HCT116 (cell line): ENCODE measurements around the gene PDCL2. TPM values are rescaled to one million over a fixed set of nuclear protein-coding genes. Genes with fewer than 3 reads are reported as not detected.

Source experiments
- ATAC-seq: fragments of 200-7000 bp; cut with Tn5 transposase; 2 replicates; pipeline ENCODE4 v1.9.1; 2020; ENCODE audit warnings: mild to moderate bottlenecking, moderate library complexity
- BruUV-seq: library from RNA; stranded (reverse); fragments of 400-500 nt; replicated peaks from 2 replicates; lab custom pipeline; 2021; lab: Mats Ljungman, UMichigan
- CTCF ChIA-PET: fragments of 300-600 bp; sonication (Branson Sonifier 250); formaldehyde crosslinking; loops from one replicate; lab custom pipeline; 2021; ENCODE audit warnings: antibody characterized with exemption; lab: Charles Lee
- POLR2A ChIA-PET: fragments of 300-600, 350-600 bp; sonication (Branson Sonifier 250); formaldehyde crosslinking; loops from one replicate; lab custom pipeline; 2021; ENCODE audit warnings: antibody characterized with exemption; lab: Charles Lee
- RAD21 ChIA-PET, 2 experiments: fragments of 300-600 bp; sonication (Branson Sonifier 250); formaldehyde crosslinking; loops; one replicate each; lab custom pipeline; 2023; ENCODE audit warnings: low total read pairs in 2 of 2; ENCODE audit not compliant: uncharacterized antibody in 2 of 2, unreplicated experiment in 2 of 2, low non-redundant PET in 1 of 2; lab: Charles Lee
- DNase-seq: peaks from one replicate; pipeline ENCODE4 v3.0.0-alpha.2; 2010; ENCODE audit warnings: low read depth, low spot score
- H2AFZ ChIP-seq: fragments of 200-600 bp; shearing (Covaris generic), sonication (generic); 2 replicates; pipeline ENCODE4 v1.6.1; 2017; ENCODE audit warnings: low read depth, mixed run types, mixed read lengths, antibody characterized with exemption, low read length; ENCODE audit not compliant: poor library complexity, severe bottlenecking
- H3K27ac ChIP-seq: 2 replicates; pipeline ENCODE4 v1.5.1; 2012; ENCODE audit warnings: low read depth, low read length
- H3K27me3 ChIP-seq: fragments of 200-600 bp; sonication (generic); 2 replicates; pipeline ENCODE4 v1.6.1; 2016; ENCODE audit warnings: mixed run types, low read length, mixed read lengths; ENCODE audit not compliant: insufficient read depth
- H3K36me3 ChIP-seq, 2 experiments: fragments of 200-500 bp in 1 of 2; fragments of 200-600 bp in 1 of 2; sonication (Bioruptor generic) in 1 of 2; sonication (generic) in 1 of 2; 2 replicates each; pipeline versions ENCODE4 v1.5.1 to v1.6.1; 2014 to 2016; ENCODE audit warnings: low read length in 2 of 2, inconsistent platforms in 1 of 2, mixed read lengths in 1 of 2, mixed run types in 1 of 2; ENCODE audit not compliant: insufficient read depth in 2 of 2, control insufficient read depth in 1 of 2
- H3K4me1 ChIP-seq, 2 experiments: fragments of 200-600 bp in 1 of 2; sonication (generic) in 1 of 2; 2 replicates each; pipeline versions ENCODE4 v1.5.1 to v1.6.1; 2012 to 2017; ENCODE audit warnings: low read length in 2 of 2, inconsistent platforms in 1 of 2, mild to moderate bottlenecking in 1 of 2, mixed read lengths in 1 of 2, mixed run types in 1 of 2, moderate library complexity in 1 of 2; ENCODE audit not compliant: insufficient read depth in 2 of 2, control insufficient read depth in 1 of 2
- H3K4me2 ChIP-seq: fragments of 200-600 bp; sonication (generic); 2 replicates; pipeline ENCODE4 v1.6.1; 2017; ENCODE audit warnings: mixed run types, low read length, mixed read lengths
- H3K4me3 ChIP-seq, 2 experiments: fragments of 200-600 bp in 1 of 2; sonication (generic) in 1 of 2; replicated peaks in 1 of 2; 2 replicates each; pipeline ENCODE4 v1.5.1; 2011 to 2016; ENCODE audit warnings: low read length in 2 of 2, control low read depth in 1 of 2, low read depth in 1 of 2, mild to moderate bottlenecking in 1 of 2, mixed read lengths in 1 of 2, mixed run types in 1 of 2
- H3K79me2 ChIP-seq: fragments of 200-600 bp; sonication (generic); 2 replicates; pipeline ENCODE4 v1.6.1; 2017; ENCODE audit warnings: mild to moderate bottlenecking, mixed run types, low read length, moderate library complexity, mixed read lengths; ENCODE audit not compliant: insufficient read depth
- H3K9ac ChIP-seq: fragments of 200-600 bp; sonication (generic); 2 replicates; pipeline ENCODE4 v1.6.1; 2016; ENCODE audit warnings: low read length, mixed read lengths
- H3K9me2 ChIP-seq: fragments of 200-600 bp; sonication (generic), shearing (Covaris generic); 2 replicates; pipeline ENCODE4 v1.6.1; 2017; ENCODE audit warnings: mixed run types, mild to moderate bottlenecking, moderate library complexity; ENCODE audit not compliant: insufficient read depth
- H3K9me3 ChIP-seq, 2 experiments: fragments of 200-500 bp in 1 of 2; fragments of 200-600 bp in 1 of 2; sonication (Bioruptor generic) in 1 of 2; sonication (generic) in 1 of 2; 2 replicates each; pipeline ENCODE4 v1.6.1; 2014 to 2017; ENCODE audit warnings: low read length in 2 of 2, mixed read lengths in 2 of 2, inconsistent platforms in 1 of 2, low read depth in 1 of 2, mild to moderate bottlenecking in 1 of 2, mixed run types in 1 of 2, moderate library complexity in 1 of 2; ENCODE audit not compliant: control insufficient read depth in 1 of 2, insufficient read depth in 1 of 2
- H4K20me1 ChIP-seq: fragments of 200-600 bp; sonication (generic), shearing (Covaris generic); 2 replicates; pipeline ENCODE4 v1.6.1; 2017; ENCODE audit warnings: mixed run types, mild to moderate bottlenecking, moderate library complexity; ENCODE audit not compliant: insufficient read depth
- CBX3 ChIP-seq: IDR thresholded peaks from 2 replicates; pipeline ENCODE4 v1.6.1; 2012; ENCODE audit warnings: low read depth
- CEBPB ChIP-seq: IDR thresholded peaks from 2 replicates; pipeline ENCODE4 v1.6.1; 2012; ENCODE audit warnings: low read depth
- CTCF ChIP-seq, 3 experiments: fragments of 200-600 bp in 1 of 3; sonication (generic) in 1 of 3; IDR thresholded peaks in 2 of 3; conservative IDR thresholded peaks in 1 of 3; 2 replicates each; pipeline ENCODE4 v1.5.1; 2012 to 2017; ENCODE audit warnings: low read depth in 2 of 3, low read length in 2 of 3, antibody characterized with exemption in 1 of 3, borderline replicate concordance in 1 of 3, control low read depth in 1 of 3, mild to moderate bottlenecking in 1 of 3, mixed read lengths in 1 of 3, mixed run types in 1 of 3, moderate library complexity in 1 of 3; ENCODE audit not compliant: insufficient read depth in 1 of 3
- EGR1 ChIP-seq: IDR thresholded peaks from 2 replicates; pipeline ENCODE4 v1.6.1; 2012; ENCODE audit warnings: low read depth
- ELF1 ChIP-seq: IDR thresholded peaks from 2 replicates; pipeline ENCODE4 v1.6.1; 2012; ENCODE audit warnings: low read depth, borderline replicate concordance
- EZH2phosphoT487 ChIP-seq: fragments of 200-600 bp; IDR thresholded peaks from 2 replicates; pipeline ENCODE4 v1.6.1; 2018; ENCODE audit warnings: antibody characterized with exemption, borderline replicate concordance
- FOSL1 ChIP-seq: IDR thresholded peaks from 2 replicates; pipeline ENCODE4 v1.6.1; 2012; ENCODE audit warnings: low read depth
- JUND ChIP-seq: IDR thresholded peaks from 2 replicates; pipeline ENCODE4 v1.6.1; 2012
- POLR2A ChIP-seq: IDR thresholded peaks from 2 replicates; pipeline ENCODE4 v1.7.0; 2011; ENCODE audit warnings: borderline replicate concordance; ENCODE audit not compliant: insufficient read depth, insufficient read length; ENCODE audit errors: extremely low read depth
- POLR2AphosphoS5 ChIP-seq: IDR thresholded peaks from 2 replicates; pipeline ENCODE4 v1.6.1; 2011; ENCODE audit warnings: mild to moderate bottlenecking, low read depth, low read length, moderate library complexity
- RAD21 ChIP-seq: IDR thresholded peaks from 2 replicates; pipeline ENCODE4 v1.6.1; 2012; ENCODE audit warnings: low read depth, mild to moderate bottlenecking
- SP1 ChIP-seq: IDR thresholded peaks from 2 replicates; pipeline ENCODE4 v1.6.1; 2012; ENCODE audit warnings: low read depth
- ZBTB33 ChIP-seq: IDR thresholded peaks from 2 replicates; pipeline ENCODE4 v1.6.1; 2011; ENCODE audit warnings: mild to moderate bottlenecking, low read length, moderate library complexity; ENCODE audit not compliant: insufficient replicate concordance; ENCODE audit errors: extremely low read depth
- ZFX ChIP-seq: fragments of 450-650 bp; IDR thresholded peaks from 2 replicates; pipeline ENCODE4 v1.6.1; 2017
- ZNF274 ChIP-seq: fragments of 200-500 bp; sonication (Bioruptor generic); IDR thresholded peaks from 2 replicates; pipeline ENCODE4 v1.6.1; 2014; ENCODE audit warnings: mild to moderate bottlenecking, low read depth, low read length, inconsistent platforms
- intact Hi-C: fragments of 100-400 bp; cut with micrococcal nuclease; formaldehyde crosslinking; loops from 2 replicates; pipeline ENCODE4 v1.10.0; 2022
- total RNA-seq: library from RNA; stranded (reverse); gene quantifications from one replicate; pipeline ENCODE4 v1.2.1, GENCODE V29; 2021; ENCODE audit not compliant: unreplicated experiment
- TF ChIP-seq, protein P1 (sequence below): IDR thresholded peaks from 2 replicates; pipeline ENCODE4 v1.6.1; 2012
- TF ChIP-seq, protein P2 (sequence below): IDR thresholded peaks from 2 replicates; pipeline ENCODE4 v1.6.1; 2012; ENCODE audit warnings: low read depth
- TF ChIP-seq, protein P3 (sequence below): IDR thresholded peaks from 2 replicates; pipeline ENCODE4 v1.6.1; 2012

Gene PDCL2
- total RNA-seq, 1 experiment from 2014 or later: 0.47 TPM

DNA sequence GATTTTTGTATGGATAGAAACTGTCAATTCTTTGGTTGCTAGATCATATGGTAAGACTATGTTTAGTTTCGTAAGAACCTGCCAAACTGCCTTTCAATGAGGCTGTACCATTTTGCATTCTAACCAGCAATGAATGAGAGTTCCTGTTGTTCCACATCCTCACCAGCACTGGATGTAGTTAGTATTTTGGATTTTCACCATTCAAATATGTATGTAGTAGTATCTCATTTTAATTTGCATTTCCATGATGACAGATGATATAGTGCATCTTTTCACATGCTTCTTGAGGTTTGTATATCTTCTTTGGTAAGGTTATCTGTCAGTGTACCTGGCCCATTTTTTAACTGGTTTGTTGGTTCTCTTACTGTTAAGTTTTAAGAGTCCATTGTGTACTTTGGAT lies 80.0 kb downstream of the PDCL2 start (continued):
- TF ChIP-seq ZBTB33: no peak
- no peak for TF ChIP-seq ZFX

GRCh38 chr4:55510685-55511084 lies 81.4 kb downstream of the PDCL2 start:
- Histone ChIP-seq H3K4me1 (no peaks in the 10 kb centered on the region), H3K27ac (no peak overlapping the region), H3K9ac (no peak overlapping the region), H3K4me3 (no peak overlapping the region), H3K79me2 (peaks cover 52% of the 10 kb centered on the region), H3K36me3 (peaks cover 0 to 3% of the 10 kb centered on the region in 2 experiments; a peak in 1 of 4 replicates), H3K9me2 (no peaks in the 10 kb centered on the region), H3K4me2 (no peak overlapping the region), H3K9me3 (no peaks in the 10 kb centered on the region), H4K20me1 (no peaks in the 10 kb centered on the region), H3K27me3 (no peaks in the 10 kb centered on the region), H2AFZ (no peak overlapping the region)
- POLR2A ChIA-PET: no interaction called here
- CTCF ChIA-PET: no interaction called here
- no peak for ATAC-seq
- RAD21 ChIA-PET: no interaction called here
- no TSS peak for BruUV-seq
- intact Hi-C loops: no loop called here
- no peak for DNase-seq
- TF ChIP-seq RAD21 (no peak), CBX3 (no peak), JUND (no peak), POLR2AphosphoS5 (no peak), ELF1 (no peak), CEBPB (no peak), FOSL1 (no peak), EGR1 (no peak), EZH2phosphoT487 (no peak), CTCF (IDR thresholded peaks at IDR 0.05 in 2 of 3, conservative IDR thresholded peaks at IDR 0.05 in 1 of 3; ENCODE audit: borderline replicate concordance in 1 of 3, insufficient read depth in 1 of 3, low read depth in 2 of 3, low read length in 2 of 3) (no peak), POLR2A (no peak), ZFX (no peak), ZNF274 (no peak), SP1 (no peak)
- TF ChIP-seq, protein P1, sequence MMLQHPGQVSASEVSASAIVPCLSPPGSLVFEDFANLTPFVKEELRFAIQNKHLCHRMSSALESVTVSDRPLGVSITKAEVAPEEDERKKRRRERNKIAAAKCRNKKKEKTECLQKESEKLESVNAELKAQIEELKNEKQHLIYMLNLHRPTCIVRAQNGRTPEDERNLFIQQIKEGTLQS: no peak
- TF ChIP-seq, protein P2, sequence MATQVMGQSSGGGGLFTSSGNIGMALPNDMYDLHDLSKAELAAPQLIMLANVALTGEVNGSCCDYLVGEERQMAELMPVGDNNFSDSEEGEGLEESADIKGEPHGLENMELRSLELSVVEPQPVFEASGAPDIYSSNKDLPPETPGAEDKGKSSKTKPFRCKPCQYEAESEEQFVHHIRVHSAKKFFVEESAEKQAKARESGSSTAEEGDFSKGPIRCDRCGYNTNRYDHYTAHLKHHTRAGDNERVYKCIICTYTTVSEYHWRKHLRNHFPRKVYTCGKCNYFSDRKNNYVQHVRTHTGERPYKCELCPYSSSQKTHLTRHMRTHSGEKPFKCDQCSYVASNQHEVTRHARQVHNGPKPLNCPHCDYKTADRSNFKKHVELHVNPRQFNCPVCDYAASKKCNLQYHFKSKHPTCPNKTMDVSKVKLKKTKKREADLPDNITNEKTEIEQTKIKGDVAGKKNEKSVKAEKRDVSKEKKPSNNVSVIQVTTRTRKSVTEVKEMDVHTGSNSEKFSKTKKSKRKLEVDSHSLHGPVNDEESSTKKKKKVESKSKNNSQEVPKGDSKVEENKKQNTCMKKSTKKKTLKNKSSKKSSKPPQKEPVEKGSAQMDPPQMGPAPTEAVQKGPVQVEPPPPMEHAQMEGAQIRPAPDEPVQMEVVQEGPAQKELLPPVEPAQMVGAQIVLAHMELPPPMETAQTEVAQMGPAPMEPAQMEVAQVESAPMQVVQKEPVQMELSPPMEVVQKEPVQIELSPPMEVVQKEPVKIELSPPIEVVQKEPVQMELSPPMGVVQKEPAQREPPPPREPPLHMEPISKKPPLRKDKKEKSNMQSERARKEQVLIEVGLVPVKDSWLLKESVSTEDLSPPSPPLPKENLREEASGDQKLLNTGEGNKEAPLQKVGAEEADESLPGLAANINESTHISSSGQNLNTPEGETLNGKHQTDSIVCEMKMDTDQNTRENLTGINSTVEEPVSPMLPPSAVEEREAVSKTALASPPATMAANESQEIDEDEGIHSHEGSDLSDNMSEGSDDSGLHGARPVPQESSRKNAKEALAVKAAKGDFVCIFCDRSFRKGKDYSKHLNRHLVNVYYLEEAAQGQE: no peak
- TF ChIP-seq, protein P3, sequence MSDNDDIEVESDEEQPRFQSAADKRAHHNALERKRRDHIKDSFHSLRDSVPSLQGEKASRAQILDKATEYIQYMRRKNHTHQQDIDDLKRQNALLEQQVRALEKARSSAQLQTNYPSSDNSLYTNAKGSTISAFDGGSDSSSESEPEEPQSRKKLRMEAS: no peak
